DMS53 (cell line): ENCODE results near the gene GRIK4.
"Not testable (repeated sequence)": the region's sequence is repeated elsewhere in the genome, so short reads cannot be mapped to it uniquely, and the experiment has no call there.

Experiments
- DNase-seq: peaks from one replicate; lab custom pipeline; 2025; lab: John Stamatoyannopoulos, UW

Gene GRIK4

GRCh38 chr11:121004206-121004840 lies 492.8 kb downstream of the GRIK4 start:
- no peak for DNase-seq

- DNase-seq: no peak
Measured at GRCh38 chr11:121006922-121007321, 495.4 kb downstream of the GRIK4 start.

- DNase-seq: no peak
Measured at GRCh38 chr11:121008551-121008950, 497.0 kb downstream of the GRIK4 start.

DNA sequence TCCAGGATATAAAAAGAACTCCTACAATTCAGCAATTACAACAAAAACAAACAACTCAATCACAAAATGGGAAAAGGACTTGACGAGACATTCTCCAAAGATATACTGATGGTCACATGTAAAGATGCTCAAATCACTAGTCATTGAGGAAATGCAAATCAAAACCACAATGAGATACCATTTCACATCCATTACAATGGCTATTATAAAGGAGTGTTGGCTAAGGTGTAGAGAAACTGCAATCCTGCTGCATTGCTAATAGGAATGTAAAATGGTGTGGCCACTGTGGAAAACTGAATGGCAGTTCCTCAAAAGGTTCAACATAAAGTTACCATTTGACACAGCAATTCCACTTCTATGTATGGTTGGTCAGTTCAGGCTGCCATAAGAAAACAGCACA lies 500.5 kb downstream of the GRIK4 start:
- no peak for DNase-seq

DNA sequence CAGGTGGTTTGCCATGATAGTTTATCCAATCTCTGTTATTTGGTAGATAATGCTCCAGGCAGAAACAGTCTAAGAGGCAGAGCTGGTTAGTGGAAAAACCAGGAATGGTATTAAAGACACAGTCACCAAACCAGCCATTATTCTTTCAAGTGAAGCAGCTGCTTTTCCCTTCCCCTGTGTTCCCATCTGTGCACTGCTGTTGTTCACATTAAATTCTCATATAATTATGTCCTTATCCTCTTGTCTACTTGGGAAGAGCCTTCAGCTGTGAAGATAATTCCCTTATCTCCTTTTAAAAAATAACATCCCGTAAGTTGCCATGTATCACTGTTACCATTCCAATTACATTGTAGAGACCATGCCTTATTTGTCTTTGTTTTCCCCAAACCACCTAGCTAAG lies 507.2 kb downstream of the GRIK4 start:
- no peak for DNase-seq

- DNase-seq: not testable (repeated sequence)
Measured at GRCh38 chr11:121021718-121022117, 510.2 kb downstream of the GRIK4 start.

- peak; percentile 96 for DNase-seq
Measured at GRCh38 chr11:121023848-121024751, 512.6 kb downstream of the GRIK4 start, which contains the start of gene TBCEL. TBCEL (plus strand) TSS chr11:121024102; CDS start chr11:121045691, 21,589 bp downstream.

GRCh38 chr11:121024989-121025388 lies 513.4 kb downstream of the GRIK4 start:
- DNase-seq: peak; percentile 49

GRCh38 chr11:121029153-121029552 lies 517.6 kb downstream of the GRIK4 start:
- peak; percentile 49 for DNase-seq

DNA sequence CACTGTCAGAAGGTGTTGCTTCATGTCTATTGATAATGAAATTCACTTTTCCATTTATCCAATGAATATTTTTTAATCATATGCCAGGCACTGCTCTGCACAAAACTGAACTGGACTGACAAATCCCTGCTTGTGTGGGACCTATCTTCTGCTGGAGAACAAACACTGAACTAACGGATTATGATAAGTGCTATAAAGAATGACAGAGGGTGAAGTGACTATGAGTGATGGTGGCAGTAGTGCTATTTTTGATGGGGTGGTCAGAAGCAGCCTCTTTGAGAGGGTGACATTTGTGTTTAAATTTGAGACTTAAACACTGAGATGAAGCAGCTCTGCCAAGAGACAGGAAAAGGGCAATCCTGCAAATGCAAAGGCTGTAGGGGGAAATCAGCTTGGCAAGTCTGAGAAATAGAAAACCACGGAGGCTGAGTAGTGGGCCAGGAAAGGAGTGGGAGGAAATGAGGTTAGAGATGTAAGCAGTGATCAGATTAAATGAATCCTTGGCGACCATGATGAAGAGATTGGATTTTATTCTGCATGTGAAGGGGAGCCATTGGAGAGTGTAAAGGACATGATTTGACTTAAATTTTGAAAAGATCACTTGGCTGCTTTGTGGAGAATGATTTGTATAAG lies 518.4 kb downstream of the GRIK4 start:
- DNase-seq: no peak

GRCh38 chr11:121031167-121031566 lies 519.6 kb downstream of the GRIK4 start:
- no peak for DNase-seq

DNA sequence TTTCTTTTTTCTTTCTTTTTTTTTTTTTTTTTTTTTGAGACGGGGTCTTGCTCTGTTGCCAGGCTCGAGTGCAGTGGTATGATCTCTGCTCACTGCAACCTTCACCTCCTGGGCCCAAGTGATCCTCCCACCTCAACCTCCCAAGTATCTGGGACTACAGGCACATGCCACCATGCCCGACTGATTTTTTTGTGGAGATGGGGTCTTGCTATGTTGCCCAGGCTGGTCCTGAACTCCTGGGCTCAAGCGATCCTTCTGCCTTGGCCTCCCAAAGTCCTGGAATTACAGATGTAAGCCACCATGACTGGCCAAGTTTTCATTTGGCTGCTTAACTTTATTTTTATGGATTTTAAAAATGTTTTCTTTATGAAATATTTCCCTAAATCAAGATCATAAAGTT lies 520.1 kb downstream of the GRIK4 start:
- DNase-seq: not testable (repeated sequence)

GRCh38 chr11:121032546-121032945 lies 521.0 kb downstream of the GRIK4 start:
- DNase-seq: peak; percentile 40

DNA sequence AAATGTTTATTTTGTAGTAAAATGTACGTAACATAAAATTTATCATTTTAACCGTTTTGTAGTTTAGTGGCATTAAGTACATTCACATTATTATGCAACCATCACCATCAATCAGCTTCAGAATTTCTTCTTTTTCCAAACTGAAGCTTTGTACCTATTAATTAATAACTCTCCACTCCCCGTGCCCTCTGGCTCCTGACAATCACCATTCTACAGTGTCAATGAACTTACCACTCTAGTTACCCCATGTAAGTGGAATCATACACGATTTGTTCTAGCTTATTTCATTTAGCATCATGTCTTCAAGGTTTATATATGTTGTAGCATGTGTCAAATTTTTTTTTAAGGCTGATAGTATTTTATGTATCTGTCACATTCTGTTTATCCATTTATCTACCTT lies 522.1 kb downstream of the GRIK4 start:
- DNase-seq: no peak

GRCh38 chr11:121035169-121035755 lies 523.7 kb downstream of the GRIK4 start:
- DNase-seq: no peak

DNA sequence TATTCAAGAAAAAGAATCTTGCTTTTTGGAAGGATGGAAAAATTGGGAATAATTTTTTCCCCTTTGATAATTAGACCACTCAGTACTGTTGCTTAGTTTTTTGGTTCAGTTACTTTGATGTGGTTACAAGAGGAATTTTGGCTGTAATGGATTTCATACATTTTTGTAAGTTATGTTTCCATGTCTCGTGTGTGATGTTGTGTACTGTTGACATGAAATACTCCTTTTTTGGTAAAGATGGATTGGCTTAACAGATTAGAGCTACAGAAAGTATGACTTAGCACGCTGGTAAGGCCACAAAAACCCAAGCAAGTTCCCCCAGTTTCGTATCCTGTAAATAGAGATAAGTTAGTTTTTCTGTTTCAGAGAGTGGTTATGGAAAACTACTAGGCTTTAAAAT lies 524.2 kb downstream of the GRIK4 start:
- no peak for DNase-seq

DNA sequence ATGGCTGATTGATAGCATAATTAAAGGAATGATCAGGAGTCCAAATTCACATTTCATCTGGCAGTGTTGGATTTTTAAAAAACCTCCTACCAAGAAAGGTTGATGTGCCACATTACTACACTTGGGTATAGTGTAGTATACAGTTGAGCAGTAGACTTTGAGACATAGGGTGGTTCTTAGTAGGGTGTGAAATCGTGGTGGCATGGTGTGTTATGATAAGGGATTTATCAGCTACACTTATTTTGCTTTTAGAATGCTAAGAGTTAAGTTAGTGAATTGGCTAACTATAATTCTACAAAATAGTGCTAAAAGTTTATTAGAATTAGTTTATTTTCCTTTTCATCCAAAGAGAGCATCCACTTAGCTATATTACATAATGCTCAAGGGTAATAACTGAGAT lies 525.5 kb downstream of the GRIK4 start:
- no peak for DNase-seq
